HG02938 (cell line): ENCODE measurements around the gene SPCS2.
"Not testable (repeated sequence)": the region's sequence is repeated elsewhere in the genome, so short reads cannot be mapped to it uniquely, and the experiment has no call there.

Experiments used
- ATAC-seq: cut with Tn5 transposase; IDR thresholded peaks from one replicate; pipeline ENCODE4 v1.9.1; 2021; ENCODE audit warnings: mild to moderate bottlenecking, moderate library complexity; ENCODE audit not compliant: unreplicated experiment

Gene SPCS2

DNA sequence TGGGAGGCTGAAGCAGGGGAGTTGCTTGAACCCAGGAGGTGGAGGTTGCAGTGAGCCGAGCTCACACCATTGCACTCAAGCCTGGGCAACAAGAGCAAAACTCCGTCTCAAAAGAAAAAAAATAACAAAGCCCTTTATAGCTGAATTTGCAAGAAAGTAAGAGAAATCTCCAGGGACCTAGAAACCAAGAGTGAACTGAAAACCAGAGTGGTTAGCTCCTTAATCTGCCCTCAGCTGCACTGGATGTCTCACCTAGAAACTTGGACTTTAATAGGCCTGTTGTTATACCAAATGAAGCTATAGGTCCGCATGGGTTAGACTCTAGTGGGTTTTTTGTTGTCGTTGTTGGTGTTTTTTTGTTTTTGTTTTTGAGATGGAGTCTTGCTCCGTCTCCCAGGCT lies 43.8 kb downstream of the SPCS2 start:
- peak; percentile 54 for ATAC-seq

DNA sequence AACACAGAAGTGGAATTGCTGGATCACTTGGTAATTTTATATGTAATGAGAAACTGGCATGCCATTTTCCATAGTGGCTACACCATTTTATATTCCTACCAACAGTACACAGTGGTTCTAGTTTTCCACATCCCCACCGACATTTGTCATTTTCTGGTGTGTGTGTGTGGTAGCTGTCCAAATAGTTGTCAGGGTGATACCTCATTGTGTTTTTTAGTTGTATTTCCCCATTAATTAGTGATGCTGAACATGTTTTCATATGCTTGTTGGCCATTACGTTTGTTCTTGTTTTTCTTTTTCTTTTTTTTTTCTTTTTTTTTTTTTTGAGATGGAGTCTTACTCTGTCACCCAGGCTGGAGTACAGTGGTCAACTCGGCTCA lies 51.9 kb downstream of the SPCS2 start:
- ATAC-seq: no peak

DNA sequence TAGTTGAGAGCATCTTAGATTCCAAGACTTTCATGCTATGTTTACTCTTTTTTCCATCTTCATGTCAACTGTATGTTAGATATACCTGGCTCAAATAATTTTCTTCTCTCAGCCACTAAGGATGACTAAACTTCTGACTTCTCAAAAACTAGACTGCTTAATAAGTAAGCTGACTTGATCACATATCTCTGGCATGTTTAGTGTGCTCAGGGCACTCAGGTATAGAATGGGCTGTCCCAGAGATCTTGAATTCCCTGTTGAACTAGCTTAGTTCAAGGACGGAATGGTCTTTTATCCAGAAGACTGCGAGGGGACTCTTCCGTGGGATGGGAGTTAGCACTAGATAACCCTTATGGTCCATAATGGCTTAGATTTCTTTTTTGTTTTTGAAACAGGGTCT lies 52.6 kb downstream of the SPCS2 start:
- no peak for ATAC-seq

DNA sequence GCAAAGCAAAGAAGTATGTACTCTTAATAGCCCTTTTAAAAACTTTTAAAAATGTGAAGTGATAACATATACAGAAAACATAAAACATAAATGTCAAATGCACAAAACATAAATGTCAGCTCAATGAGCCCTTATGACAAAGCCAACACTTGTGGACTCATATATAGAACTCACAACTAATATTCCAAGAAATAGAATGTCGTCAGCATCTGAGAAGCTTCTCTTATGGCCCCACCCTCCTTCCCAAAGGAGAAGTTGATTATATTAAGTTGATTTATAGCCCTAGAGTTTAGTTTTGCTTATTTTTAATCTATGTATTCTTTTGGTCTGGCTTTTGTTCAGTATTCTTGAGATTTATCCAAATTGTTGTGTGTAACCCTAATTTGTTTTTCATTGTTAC lies 53.5 kb downstream of the SPCS2 start:
- no peak for ATAC-seq

DNA sequence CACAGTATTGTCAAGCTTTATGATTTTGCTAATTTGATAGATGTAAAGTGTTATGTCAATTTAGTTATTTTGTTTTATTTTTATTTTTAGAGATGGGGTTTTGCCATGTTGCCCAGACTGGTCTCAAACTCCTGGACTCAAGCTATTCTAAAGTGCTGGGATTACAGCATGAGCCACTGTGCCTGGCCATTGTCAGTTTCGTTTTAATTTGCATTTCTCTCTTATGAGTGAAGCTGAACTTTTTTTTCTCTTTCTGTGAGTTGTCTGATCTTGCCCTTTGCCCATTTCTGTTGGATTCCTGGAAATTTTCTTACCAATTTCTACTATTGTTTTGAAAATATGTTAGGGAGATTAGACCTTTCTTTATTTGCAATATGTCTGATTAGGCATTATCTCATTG lies 55.1 kb downstream of the SPCS2 start:
- no peak for ATAC-seq

DNA sequence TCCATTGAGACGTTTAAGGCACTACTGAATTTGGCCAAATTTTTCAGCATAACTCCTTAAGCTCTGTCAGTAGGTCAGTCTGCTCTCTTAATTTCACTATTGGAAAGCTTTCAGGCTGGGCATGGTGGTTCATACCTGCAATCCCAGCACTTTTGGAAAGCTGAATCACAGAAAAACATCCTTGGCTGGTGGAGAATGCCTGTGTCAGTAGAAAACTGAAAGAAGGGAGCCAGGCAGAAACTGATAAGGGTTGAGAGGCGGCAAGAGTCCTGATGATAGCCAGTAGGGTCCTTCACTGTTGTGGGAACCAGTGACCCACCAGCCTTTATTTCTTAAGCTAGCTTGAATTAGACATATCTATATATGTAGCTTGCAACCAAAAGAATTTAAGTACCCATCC lies 62.3 kb downstream of the SPCS2 start:
- no peak for ATAC-seq

DNA sequence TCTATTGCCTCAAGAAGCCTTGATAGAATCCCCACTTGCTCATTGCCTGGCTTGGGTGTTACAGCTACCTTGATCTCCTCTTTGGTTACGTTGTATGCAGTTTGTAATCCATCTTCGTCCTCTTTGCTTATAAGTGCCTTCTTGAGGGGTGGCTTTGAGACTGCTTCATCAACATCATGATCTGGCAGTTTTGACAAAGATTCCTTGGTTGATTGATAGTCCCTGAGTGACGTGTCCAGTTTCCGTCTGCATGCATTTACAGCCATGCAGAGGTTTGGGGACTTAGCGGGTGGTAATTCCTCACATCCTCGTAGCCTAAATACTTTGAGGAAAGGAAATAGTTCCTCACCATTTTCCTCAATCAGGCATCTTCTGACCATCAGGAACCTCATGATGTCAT lies 62.8 kb downstream of the SPCS2 start:
- ATAC-seq: no peak

DNA sequence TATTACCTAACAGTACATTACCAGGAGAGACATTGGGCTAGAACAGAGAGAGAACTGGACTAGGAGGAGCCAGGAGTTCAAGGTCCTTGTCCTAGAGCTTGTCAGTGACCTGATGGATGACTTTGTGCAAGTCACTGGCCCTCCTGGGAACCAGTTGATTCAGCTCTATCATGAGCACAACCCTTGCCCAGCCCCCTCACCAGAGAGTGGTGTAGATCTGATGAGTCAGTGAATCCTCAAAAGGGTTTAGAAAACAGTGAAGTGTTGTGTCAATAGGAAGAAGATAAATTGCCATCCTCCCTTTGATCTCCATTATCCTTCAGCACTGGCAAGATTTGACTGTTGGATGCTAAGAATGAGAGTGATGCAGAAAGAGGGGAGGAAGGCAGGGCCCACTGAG lies 64.0 kb downstream of the SPCS2 start:
- no peak for ATAC-seq

DNA sequence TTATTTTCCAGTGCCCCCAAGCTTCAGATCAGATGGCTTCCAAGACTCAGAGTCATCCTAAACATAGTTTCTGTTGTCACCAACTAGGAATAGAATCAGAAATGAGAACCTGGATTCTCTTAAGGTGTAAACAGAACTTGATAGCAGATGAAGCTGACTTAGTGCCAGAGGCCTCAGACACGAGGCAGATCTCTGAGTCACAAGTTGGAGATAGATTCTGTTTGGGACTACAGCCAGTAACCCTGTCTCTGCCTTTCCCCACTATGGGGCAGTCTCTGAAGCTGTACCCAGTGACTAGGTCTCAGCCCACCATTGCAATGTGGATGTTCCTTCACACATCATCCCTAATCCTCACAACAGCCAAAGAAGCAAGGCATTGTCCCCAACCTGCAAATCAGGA lies 65.1 kb downstream of the SPCS2 start:
- no peak for ATAC-seq

DNA sequence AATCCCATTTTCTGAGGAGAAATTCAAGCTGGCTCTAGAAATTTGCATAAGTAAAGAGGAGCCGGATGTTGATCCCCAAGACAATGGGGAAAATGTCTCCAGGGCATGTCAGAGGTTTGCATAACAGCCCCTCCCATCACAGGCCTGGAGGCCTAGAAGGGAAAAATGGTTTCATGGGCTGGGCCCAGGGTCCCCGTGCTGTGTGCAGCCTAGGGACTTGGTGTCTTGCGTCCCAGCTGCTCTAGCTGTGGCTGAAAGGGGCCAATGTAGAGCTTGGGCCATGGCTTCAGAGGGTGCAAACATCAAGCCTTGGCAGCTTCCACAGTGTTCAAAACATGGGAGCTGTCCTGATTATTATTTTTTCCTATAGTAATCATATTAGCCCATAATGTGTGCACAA lies 70.1 kb downstream of the SPCS2 start:
- not testable (repeated sequence) for ATAC-seq

DNA sequence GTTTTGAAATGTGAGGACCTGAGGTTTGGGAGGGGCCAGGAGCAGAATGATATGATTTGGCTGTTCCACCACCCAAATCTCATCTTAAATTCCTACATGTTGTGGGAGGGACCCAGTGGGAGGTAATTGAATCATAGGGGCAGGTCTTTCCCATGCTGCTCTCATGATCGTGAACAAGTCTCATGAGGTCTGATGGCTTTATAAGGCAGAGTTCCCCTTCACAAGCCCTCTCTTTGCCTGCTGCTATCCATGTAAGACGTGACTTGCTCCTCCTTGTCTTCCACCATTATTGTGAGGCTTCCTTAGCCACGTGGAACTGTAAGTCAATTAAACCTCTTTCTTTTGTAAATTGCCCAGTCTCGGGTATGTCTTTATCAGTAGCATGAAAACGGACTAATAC lies 71.3 kb downstream of the SPCS2 start:
- ATAC-seq: not testable (repeated sequence)

DNA sequence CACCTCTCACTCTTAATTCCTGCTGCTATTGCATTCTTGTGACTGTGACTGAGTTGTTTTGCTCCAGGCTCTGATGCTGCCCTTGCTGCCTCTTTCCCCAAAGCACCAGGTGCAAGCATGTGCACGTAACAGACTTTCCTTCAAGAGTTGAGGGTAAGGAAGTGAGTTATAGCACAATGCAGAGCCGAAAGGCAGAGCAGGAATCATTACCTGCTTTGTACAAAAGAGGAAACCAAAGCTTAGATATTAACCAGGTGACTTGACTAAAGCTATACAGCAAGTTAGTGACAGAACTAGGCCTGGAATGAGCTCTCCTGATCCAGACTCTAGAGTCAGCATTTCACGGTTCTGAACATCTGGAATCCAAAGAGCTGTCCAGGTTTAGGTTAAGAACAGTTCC lies 73.2 kb downstream of the SPCS2 start:
- peak; percentile 54 for ATAC-seq

DNA sequence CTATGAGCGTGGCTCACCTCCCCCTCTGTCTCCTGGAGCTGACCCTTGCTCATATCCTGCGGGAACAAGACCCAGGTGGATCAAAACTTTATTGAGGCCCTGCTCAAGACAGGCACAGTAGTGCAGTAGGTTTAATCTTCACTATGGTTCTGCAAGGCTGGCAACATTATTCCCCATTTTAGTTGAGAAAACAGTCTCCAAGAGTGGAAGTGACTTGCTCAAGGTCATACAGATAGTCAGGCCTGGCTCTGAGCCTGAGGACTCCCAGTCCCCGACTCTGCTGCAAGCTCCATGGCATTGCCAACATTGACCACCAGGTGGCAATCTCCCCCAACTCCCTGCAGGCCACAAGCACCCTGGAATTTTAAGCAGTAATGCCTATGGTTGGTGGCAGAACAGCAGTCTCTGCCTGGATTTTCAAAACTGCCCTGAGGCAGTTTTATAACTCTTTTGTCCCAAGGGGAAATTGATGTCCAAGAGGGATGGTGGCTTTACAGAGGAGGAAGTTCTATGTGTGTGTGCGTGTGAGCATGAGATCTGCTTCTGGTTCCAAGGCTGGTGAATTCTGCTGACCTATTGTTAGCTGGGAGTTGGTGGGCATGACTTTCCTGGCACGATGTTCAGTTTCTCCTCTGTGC lies 73.8 kb downstream of the SPCS2 start:
- ATAC-seq: peak; percentile 54

DNA sequence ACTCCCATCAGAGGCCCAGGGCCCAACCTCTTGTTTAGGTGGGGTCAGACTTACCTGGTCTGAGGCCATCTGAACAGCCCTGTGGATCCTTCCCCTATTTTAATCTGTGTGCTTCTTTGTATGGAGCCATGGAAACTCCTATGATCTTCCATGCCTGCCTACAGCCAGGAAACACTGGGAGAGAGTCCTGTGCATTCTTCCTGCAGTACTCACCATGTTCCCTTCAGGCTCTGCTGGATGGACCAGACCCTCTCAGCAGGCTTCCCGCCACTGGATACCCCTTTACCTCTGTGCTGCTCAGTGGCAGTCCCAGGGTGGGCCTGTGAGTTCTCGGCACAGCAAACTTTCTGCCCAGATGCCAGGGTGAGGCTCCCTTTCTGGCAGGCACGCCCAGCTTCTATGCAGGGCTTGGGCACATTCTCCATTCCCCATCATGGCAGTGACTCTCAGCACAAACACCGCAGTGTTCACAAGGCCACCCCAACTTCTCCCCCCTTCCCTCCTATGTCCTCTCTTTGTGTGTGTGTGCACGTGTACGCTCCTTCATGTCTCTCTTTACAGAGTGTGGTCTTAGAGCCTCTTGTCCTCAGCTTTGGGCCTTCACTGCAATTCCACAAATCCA lies 74.5 kb downstream of the SPCS2 start:
- no peak for ATAC-seq

DNA sequence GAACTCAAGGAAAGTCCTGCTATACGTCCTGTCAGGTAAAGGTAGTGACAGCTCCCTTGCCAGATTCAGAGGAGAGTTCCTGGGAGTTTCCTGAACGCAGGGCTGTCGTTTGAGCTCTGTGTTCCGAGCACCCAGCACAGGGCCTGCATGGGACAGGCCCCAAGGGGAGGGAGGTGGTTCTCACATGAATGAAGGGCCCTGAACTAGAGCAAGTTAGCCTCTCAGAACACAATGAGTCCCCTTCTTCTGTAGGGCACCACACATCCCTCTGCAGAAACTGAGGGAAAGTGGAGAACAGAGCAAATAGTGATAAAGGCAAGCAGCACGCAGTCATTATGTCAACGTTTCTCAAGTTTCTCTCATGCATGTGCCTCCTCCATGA lies 75.0 kb downstream of the SPCS2 start:
- no peak for ATAC-seq

DNA sequence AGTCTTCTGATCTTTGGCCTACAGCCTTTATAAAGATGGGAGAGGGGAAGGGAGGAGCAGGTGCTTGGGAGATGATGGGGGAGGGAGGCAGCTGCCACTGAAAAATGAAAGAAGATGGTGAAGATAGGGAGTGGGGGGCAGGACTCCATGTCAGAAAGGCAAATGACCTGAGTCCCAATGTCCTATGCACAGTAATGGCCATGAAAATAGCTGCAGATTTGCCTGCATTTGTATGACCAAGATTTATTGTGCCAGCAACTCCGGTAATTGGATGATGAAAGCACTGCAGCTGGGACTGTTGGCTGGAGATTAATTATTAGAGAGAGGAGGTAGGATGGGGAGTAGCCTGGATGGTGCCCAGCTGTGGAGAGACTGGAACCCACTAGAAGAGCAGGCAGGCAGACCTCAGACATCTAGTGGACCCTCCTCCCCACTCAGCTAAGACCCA lies 75.7 kb downstream of the SPCS2 start:
- no peak for ATAC-seq

DNA sequence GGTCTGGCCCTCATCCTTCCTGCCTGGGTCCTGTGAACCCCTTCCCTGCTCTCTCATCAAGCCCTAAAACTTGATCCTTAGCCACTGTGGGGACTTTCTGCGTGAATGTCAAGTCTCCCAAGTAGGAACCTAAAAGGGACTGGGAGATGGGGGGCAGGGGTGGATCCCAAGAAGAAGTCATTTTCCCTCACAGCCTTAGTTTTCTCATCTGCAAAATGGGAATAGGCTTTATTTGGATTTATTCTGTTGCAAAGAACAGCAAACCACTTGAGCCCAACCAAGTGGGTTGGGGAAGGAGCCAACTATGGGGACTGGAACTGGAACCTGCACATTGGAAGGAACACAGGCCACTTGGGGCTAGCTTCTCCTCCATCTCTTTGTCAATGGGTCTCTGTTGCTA lies 76.5 kb downstream of the SPCS2 start:
- ATAC-seq: no peak

DNA sequence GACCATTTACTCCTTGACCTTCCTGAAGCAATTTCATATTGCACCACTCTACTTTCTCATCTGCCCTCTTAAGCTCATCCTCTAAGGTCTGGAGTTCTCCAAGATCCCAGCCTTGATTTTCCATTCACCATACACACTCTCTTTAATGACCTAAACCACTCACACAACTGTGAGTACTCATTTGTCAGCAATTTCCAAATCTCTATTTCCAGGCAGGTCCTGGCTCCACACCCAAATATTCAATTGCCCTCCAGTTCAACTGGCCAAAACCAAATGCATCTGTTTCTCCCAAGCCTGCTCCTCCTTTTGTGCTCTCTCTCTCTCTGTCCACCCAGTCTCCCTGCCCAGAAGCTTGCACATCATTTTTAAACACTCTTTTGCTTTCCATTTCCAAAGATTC lies 79.3 kb downstream of the SPCS2 start:
- ATAC-seq: no peak
